CD8-positive, alpha-beta memory T cell (primary cell): Measurements from ENCODE around the gene CETN2. TPM values are rescaled to one million over a fixed set of nuclear protein-coding genes. Genes with fewer than 3 reads are reported as not detected.
A peak's percentile ranks its signal among the peaks of the same experiment; 100 is the strongest.
"Not testable (repeated sequence)": the region's sequence is repeated elsewhere in the genome, so short reads cannot be mapped to it uniquely, and the experiment has no call there.

Experiments used
- CTCF ChIA-PET: fragments of 350-600 bp; sonication (Branson Sonifier 250); formaldehyde crosslinking; loops from one replicate; lab custom pipeline; 2021; ENCODE audit warnings: antibody characterized with exemption; lab: Charles Lee
- POLR2A ChIA-PET: fragments of 350-600 bp; sonication (Branson Sonifier 250); formaldehyde crosslinking; loops from one replicate; lab custom pipeline; 2021; ENCODE audit warnings: antibody characterized with exemption; lab: Charles Lee
- DNase-seq, 5 donors: peaks; one replicate each; pipeline versions ENCODE4 v3.0.0 to v3.0.0-alpha.2; 2020 to 2022; ENCODE audit warnings: mixed read lengths in 1 of 5
- H3K27ac ChIP-seq: one replicate; pipeline ENCODE4 v1.7.0; 2013; ENCODE audit warnings: low read depth, mild to moderate bottlenecking, low read length, moderate library complexity
- H3K27me3 ChIP-seq: 2 replicates; pipeline ENCODE4 v1.7.0; 2013; ENCODE audit warnings: low read length, mild to moderate bottlenecking; ENCODE audit not compliant: insufficient read depth, poor library complexity, severe bottlenecking
- H3K36me3 ChIP-seq: 2 replicates; pipeline ENCODE4 v1.7.0; 2013; ENCODE audit warnings: mild to moderate bottlenecking, low read length, moderate library complexity; ENCODE audit not compliant: insufficient read depth
- H3K4me1 ChIP-seq: 2 replicates; pipeline ENCODE4 v1.7.0; 2013; ENCODE audit warnings: mild to moderate bottlenecking, low read length, moderate library complexity; ENCODE audit not compliant: insufficient read depth
- H3K4me3 ChIP-seq: 2 replicates; pipeline ENCODE4 v1.7.0; 2013; ENCODE audit warnings: mild to moderate bottlenecking, low read length
- H3K9me3 ChIP-seq: 2 replicates; pipeline ENCODE4 v1.7.0; 2013; ENCODE audit warnings: mild to moderate bottlenecking, low read length
- H3K27ac Mint-ChIP-seq, 8 donors: one replicate each; pipeline ENCODE4 v1.8.0; 2020 to 2021; ENCODE audit warnings: mixed read lengths in 8 of 8, mild to moderate bottlenecking in 6 of 8, inconsistent platforms in 3 of 8, moderate library complexity in 3 of 8
- H3K27me3 Mint-ChIP-seq, 2 donors: one replicate each; pipeline ENCODE4 v1.8.0; 2020 to 2021; ENCODE audit warnings: mixed read lengths in 2 of 2, mild to moderate bottlenecking in 1 of 2, moderate library complexity in 1 of 2
- H3K36me3 Mint-ChIP-seq, 3 donors: one replicate each; pipeline ENCODE4 v1.8.0; 2020 to 2021; ENCODE audit warnings: mixed read lengths in 3 of 3, inconsistent platforms in 1 of 3, mild to moderate bottlenecking in 1 of 3
- H3K4me1 Mint-ChIP-seq, 3 donors: one replicate each; pipeline ENCODE4 v1.8.0; 2020 to 2021; ENCODE audit warnings: mixed read lengths in 3 of 3, inconsistent platforms in 1 of 3, mild to moderate bottlenecking in 1 of 3
- H3K4me3 Mint-ChIP-seq, 7 donors: one replicate each; pipeline ENCODE4 v1.8.0; 2020 to 2021; ENCODE audit warnings: mixed read lengths in 7 of 7, mild to moderate bottlenecking in 6 of 7, moderate library complexity in 4 of 7, inconsistent platforms in 2 of 7
- H3K9me3 Mint-ChIP-seq, 5 donors: one replicate each; pipeline ENCODE4 v1.8.0; 2020 to 2022; ENCODE audit warnings: mixed read lengths in 5 of 5, mild to moderate bottlenecking in 3 of 5, moderate library complexity in 2 of 5, inconsistent platforms in 1 of 5
- polyA plus RNA-seq: library from polyadenylated mRNA; unstranded; fragments of 300-500 nt; fragmentation: Illumina TruSeq; gene quantifications from one replicate; pipeline ENCODE4 v1.2.3, GENCODE V29; 2021
- total RNA-seq, 2 experiments: library from RNA; stranded (reverse); gene quantifications; one replicate each; pipeline ENCODE4 v1.2.3, GENCODE V29; 2021

CETN2 gene
- total and polyA plus RNA-seq, 3 experiments from 2014 or later = 12.5 to 29.0 (median 15.4) TPM

DNA sequence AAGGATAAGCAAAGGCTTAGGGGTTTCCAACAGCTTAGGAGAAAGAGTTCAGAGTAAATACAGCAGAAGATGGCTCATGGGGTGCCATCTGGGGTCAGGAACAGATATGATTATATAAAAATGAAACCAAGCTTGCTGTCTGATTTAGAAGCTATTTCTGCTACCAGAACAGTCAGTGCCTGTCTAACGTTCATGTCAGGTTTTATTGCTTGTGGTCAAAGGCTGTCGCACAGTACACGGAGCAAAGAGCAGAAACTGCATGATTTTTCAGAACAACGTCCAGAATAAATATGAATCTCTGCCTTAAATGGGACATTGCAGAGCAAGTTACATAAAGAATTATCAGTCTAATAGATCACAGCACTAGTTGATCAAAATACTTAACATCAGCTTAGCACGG lies 17.4 kb downstream of the CETN2 start:
- Mint-ChIP-seq H3K4me1 (peaks cover 0 to 13% (median 4%) of the 10 kb centered on the region in 3 donors), H3K9me3 (no peaks in the 10 kb centered on the region), H3K36me3 (no peaks in the 10 kb centered on the region), H3K27me3 (peaks cover 4 to 19% of the 10 kb centered on the region in 2 donors), H3K4me3 (peak overlapping the region in 1 of 7 donors; percentile 45), H3K27ac (no peak overlapping the region)
- Histone ChIP-seq H3K27ac (no peak overlapping the region), H3K4me1 (no peaks in the 10 kb centered on the region), H3K4me3 (no peak overlapping the region), H3K27me3 (no peaks in the 10 kb centered on the region), H3K9me3 (no peaks in the 10 kb centered on the region), H3K36me3 (no peaks in the 10 kb centered on the region)
- DNase-seq = no peak
- ChIA-PET POLR2A (no interaction called here), CTCF (no interaction called here)

DNA sequence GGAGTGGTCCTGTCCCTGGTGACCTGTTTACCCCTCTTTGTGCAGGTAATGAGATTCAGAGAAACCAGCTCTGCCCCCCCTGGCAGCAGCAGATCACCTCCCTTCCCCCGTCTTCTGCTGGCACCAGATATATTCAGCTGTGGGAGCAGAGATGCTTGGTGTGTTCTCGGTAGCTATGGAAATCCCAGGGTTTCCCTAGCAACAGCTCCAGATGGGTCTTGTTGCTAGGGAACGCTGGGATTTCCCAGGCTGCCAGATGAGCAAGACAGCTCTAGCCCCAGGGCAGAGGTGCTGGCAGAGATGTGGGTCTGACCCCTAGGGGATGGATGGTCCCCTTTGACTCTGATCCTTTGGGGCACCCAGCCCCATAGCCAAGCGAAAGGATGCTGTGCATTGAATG lies 20.2 kb downstream of the CETN2 start:
- Histone ChIP-seq H3K4me1 (no peaks in the 10 kb centered on the region), H3K9me3 (no peaks in the 10 kb centered on the region), H3K4me3 (no peak overlapping the region), H3K27ac (no peak overlapping the region), H3K36me3 (no peaks in the 10 kb centered on the region), H3K27me3 (no peaks in the 10 kb centered on the region)
- Mint-ChIP-seq H3K4me3 (no peak overlapping the region), H3K27me3 (peaks cover 5 to 15% of the 10 kb centered on the region in 2 donors), H3K36me3 (no peaks in the 10 kb centered on the region), H3K27ac (no peak overlapping the region), H3K4me1 (peaks cover 0 to 13% (median 4%) of the 10 kb centered on the region in 3 donors), H3K9me3 (no peaks in the 10 kb centered on the region)
- DNase-seq = no peak
- CTCF ChIA-PET = no interaction called here
- POLR2A ChIA-PET = no interaction called here

DNA sequence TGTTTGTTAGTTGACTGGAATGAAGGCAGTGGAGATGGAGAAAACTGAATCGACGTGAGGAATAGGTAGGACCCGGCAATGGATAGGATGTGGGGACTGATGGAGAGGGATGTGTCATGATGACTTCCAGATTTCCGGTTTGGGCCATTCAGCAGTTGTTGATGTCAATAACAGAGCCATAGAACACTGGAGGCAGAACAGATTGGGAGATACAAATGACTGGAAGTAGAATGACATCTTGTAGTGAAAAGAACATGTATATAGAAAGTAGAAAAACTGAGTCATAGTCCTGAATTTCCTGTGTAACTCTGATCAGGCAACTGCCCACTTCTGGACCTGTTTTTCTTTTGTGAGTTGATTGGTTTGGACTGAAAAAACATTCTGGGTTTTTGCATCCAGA lies 24.5 kb downstream of the CETN2 start:
- ChIA-PET CTCF (no interaction called here), POLR2A (no interaction called here)
- DNase-seq = no peak
- H3K27ac Mint-ChIP-seq = no peak overlapping the region
- Histone ChIP-seq H3K27ac (no peak overlapping the region), H3K4me1 (no peaks in the 10 kb centered on the region), H3K9me3 (no peaks in the 10 kb centered on the region), H3K4me3 (no peak overlapping the region), H3K27me3 (no peaks in the 10 kb centered on the region), H3K36me3 (no peaks in the 10 kb centered on the region)
- no peaks in the 10 kb centered on the region for H3K36me3 Mint-ChIP-seq
- H3K27me3 Mint-ChIP-seq = peaks cover 24% of the 10 kb centered on the region in 2 donors
- no peaks in the 10 kb centered on the region for H3K9me3 Mint-ChIP-seq
- H3K4me1 Mint-ChIP-seq = no peaks in the 10 kb centered on the region
- no peak overlapping the region for H3K4me3 Mint-ChIP-seq

DNA sequence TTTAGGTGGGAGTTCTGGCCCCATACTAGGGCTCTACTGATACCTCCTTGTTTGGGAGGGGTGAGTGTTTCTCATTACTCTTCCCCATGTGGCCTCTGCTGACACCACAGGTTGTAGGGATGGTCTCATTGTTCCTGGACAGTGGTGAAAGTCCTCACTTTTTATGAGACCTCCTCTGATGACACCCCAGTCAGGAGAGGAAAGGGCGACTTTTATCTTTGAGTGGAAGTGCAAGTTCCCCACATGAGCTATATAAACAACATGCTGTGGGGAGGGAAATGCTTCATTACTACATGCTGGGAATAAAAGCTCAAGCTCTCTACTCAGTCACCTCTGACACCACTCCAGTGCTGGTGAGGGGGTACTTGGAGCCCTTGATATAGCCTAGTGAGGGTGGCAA lies 31.6 kb downstream of the CETN2 start:
- H3K27ac ChIP-seq = no peak overlapping the region
- no peak overlapping the region for H3K27ac Mint-ChIP-seq
- no peaks in the 10 kb centered on the region for H3K4me1 ChIP-seq
- no peaks in the 10 kb centered on the region for H3K9me3 ChIP-seq
- no peak for DNase-seq
- H3K9me3 Mint-ChIP-seq = peaks cover 0 to 1% (median 0%) of the 10 kb centered on the region in 5 donors
- CTCF ChIA-PET = no interaction called here
- POLR2A ChIA-PET = no interaction called here
- no peaks in the 10 kb centered on the region for H3K4me1 Mint-ChIP-seq
- no peaks in the 10 kb centered on the region for H3K36me3 Mint-ChIP-seq
- H3K4me3 Mint-ChIP-seq = no peak overlapping the region
- H3K27me3 ChIP-seq = no peaks in the 10 kb centered on the region
- peaks cover 7 to 24% of the 10 kb centered on the region in 2 donors for H3K27me3 Mint-ChIP-seq
- no peak overlapping the region for H3K4me3 ChIP-seq
- no peaks in the 10 kb centered on the region for H3K36me3 ChIP-seq

DNA sequence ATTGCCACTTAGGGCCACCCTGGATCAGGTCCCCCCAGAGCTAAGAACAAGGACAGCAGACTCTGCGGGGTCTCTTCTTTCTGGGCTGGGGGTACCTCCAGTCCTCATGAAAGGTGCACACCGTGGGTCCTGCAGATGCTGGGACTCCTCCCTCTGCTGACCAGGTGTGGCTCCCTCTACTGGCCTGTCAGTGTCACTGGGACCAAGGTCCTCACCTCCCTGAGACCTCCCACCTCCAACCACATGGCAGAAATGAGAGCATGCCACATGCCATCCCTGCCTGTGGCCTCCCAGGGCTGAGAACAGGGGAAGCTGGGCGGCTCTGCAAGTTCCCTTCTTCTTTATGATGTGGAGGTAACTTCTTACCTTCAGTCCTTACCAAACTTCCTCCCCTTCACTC lies 43.5 kb downstream of the CETN2 start:
- H3K4me1 Mint-ChIP-seq, H3K27ac ChIP-seq, DNase-seq, H3K9me3 Mint-ChIP-seq, POLR2A ChIA-PET, H3K27ac Mint-ChIP-seq, H3K4me1 ChIP-seq, H3K27me3 Mint-ChIP-seq, CTCF ChIA-PET, H3K4me3 Mint-ChIP-seq, H3K4me3 ChIP-seq, H3K36me3 Mint-ChIP-seq, H3K36me3 ChIP-seq, H3K27me3 ChIP-seq, H3K9me3 ChIP-seq: not testable (repeated sequence)

Other genes starting within 250 kb of the CETN2 start
- gene GABRQ, start 192.9 kb downstream of the CETN2 start, total RNA-seq = not detected
- not detected for gene GABRQ, start 192.9 kb downstream of the CETN2 start, polyA plus RNA-seq
- not detected for gene MAGEA3, start 132.0 kb downstream of the CETN2 start, total RNA-seq
- gene MAGEA3, start 132.0 kb downstream of the CETN2 start, polyA plus RNA-seq = not detected
- not detected for gene CSAG2, start 121.5 kb downstream of the CETN2 start, total RNA-seq
- gene CSAG2, start 121.5 kb downstream of the CETN2 start, polyA plus RNA-seq = not detected
- gene MAGEA2B, start 116.1 kb downstream of the CETN2 start, total RNA-seq = not detected
- not detected for gene MAGEA2B, start 116.1 kb downstream of the CETN2 start, polyA plus RNA-seq
- gene CSAG1, start 97.0 kb downstream of the CETN2 start, total RNA-seq = not detected
- gene CSAG1, start 97.0 kb downstream of the CETN2 start, polyA plus RNA-seq = not detected
- not detected for gene MAGEA12, start 97.0 kb downstream of the CETN2 start, total RNA-seq
- not detected for gene MAGEA12, start 97.0 kb downstream of the CETN2 start, polyA plus RNA-seq
- not detected for gene MAGEA2, start 76.9 kb downstream of the CETN2 start, total RNA-seq
- gene MAGEA2, start 76.9 kb downstream of the CETN2 start, polyA plus RNA-seq = not detected
- not detected for gene CSAG3, start 71.5 kb downstream of the CETN2 start, total RNA-seq
- not detected for gene CSAG3, start 71.5 kb downstream of the CETN2 start, polyA plus RNA-seq
- gene MAGEA6, start 61.1 kb downstream of the CETN2 start, total RNA-seq = not detected
- gene MAGEA6, start 61.1 kb downstream of the CETN2 start, polyA plus RNA-seq = not detected
- gene NSDHL, start 306 bp upstream of the CETN2 start, total RNA-seq = 10 to 100 TPM; 20.3 to 21.8 TPM
- 15.0 TPM for gene NSDHL, start 306 bp upstream of the CETN2 start, polyA plus RNA-seq
- gene ZNF185, start 67.3 kb upstream of the CETN2 start, total RNA-seq = under 1 TPM; 0.82 to 0.96 TPM
- gene ZNF185, start 67.3 kb upstream of the CETN2 start, polyA plus RNA-seq = 2.3 TPM
- not detected for gene PNMA5, start 163.4 kb upstream of the CETN2 start, total RNA-seq
- not detected for gene PNMA5, start 163.4 kb upstream of the CETN2 start, polyA plus RNA-seq
- gene PNMA3, start 225.7 kb upstream of the CETN2 start, total RNA-seq = 1 to 10 TPM; 1.1 TPM
- gene PNMA3, start 225.7 kb upstream of the CETN2 start, polyA plus RNA-seq = 0.30 TPM
- gene PNMA6A, start 241.7 kb upstream of the CETN2 start, total RNA-seq = 1 to 10 TPM; 1.7 to 1.8 TPM
- 0.29 TPM for gene PNMA6A, start 241.7 kb upstream of the CETN2 start, polyA plus RNA-seq